ENCODE results near the gene RNF121. TPM values are rescaled to one million over a fixed set of nuclear protein-coding genes. Genes with fewer than 3 reads are reported as not detected.
A peak's percentile ranks its signal among the peaks of the same experiment; 100 is the strongest.
"Not testable (repeated sequence)": the region's sequence is repeated elsewhere in the genome, so short reads cannot be mapped to it uniquely, and the experiment has no call there.

Gene RNF121
- total RNA-seq, 1 experiment from 2014 or later: 56.9 TPM

- H3K56ac ChIP-seq (ENCODE audit: insufficient read length, low read depth, low read length); H3K18ac ChIP-seq (ENCODE audit: insufficient read length, low read depth, low read length); H2BK5ac ChIP-seq (ENCODE audit: insufficient read length, low read length); H4K5ac ChIP-seq (ENCODE audit: insufficient read length, low read depth, low read length); H2AK5ac ChIP-seq (ENCODE audit: insufficient read length, low read length); H3K4me2 ChIP-seq (ENCODE audit: insufficient read depth, insufficient read length, low read length); H3K9ac ChIP-seq (ENCODE audit: extremely low read depth, insufficient read length, low read length); H3K9me3 Mint-ChIP-seq; H3T11ph ChIP-seq (ENCODE audit: low read length); H4K20me1 ChIP-seq (ENCODE audit: control insufficient read depth, insufficient read depth, insufficient read length); H3K4ac ChIP-seq (ENCODE audit: low read depth, low read length); H3K14ac ChIP-seq (ENCODE audit: insufficient read depth, low read length); H3K79me1 ChIP-seq (ENCODE audit: insufficient read depth, low read depth, low read length, poor library complexity, severe bottlenecking); H4K8ac ChIP-seq (replicated peaks; ENCODE audit: insufficient read length, low read depth, low read length); DNase-seq; H3K23ac ChIP-seq (ENCODE audit: insufficient read length, low read depth, low read length); H3K4me1 ChIP-seq (ENCODE audit: insufficient read depth, low read length); H3K27me3 ChIP-seq (ENCODE audit: insufficient read depth, low read length); H3K27ac ChIP-seq (ENCODE audit: insufficient read length, low read depth, low read length); H2BK120ac ChIP-seq (ENCODE audit: low read depth, low read length, poor library complexity, severe bottlenecking); H2BK15ac ChIP-seq (ENCODE audit: low read depth, low read length); H2BK20ac ChIP-seq (ENCODE audit: low read depth, low read length, poor library complexity, severe bottlenecking); H4K91ac ChIP-seq (ENCODE audit: insufficient read length, low read depth, low read length); H3K23me2 ChIP-seq (ENCODE audit: insufficient read length, low read depth, low read length, poor library complexity, severe bottlenecking); H3K27me3 Mint-ChIP-seq (ENCODE audit: low read depth); H3K4me3 Mint-ChIP-seq; H3K9me3 ChIP-seq (ENCODE audit: control insufficient read depth, low read depth, low read length); H2BK12ac ChIP-seq (ENCODE audit: insufficient read length, low read depth, low read length); H2AFZ ChIP-seq (ENCODE audit: low read length); H3K79me2 ChIP-seq (ENCODE audit: insufficient read depth, low read length); H3K4me1 Mint-ChIP-seq: not testable (repeated sequence)
- H3K36me3 Mint-ChIP-seq (ENCODE audit: insufficient read depth in 1 of 3, low read depth in 3 of 3): peaks cover 9 to 53% (median 46%) of the 10 kb centered on the region in 3 experiments; a peak in 6 of 7 replicates
- H3K27ac Mint-ChIP-seq: peak overlapping the region in 1 of 3 experiments; percentile 58; a peak in 1 of 7 replicates
- 0 out of 3 replicates have a peak, but pooled peaks have one; percentile 2 for TF ChIP-seq CTCF (conservative IDR thresholded peaks at IDR 0.05)
- WGBS (ENCODE audit: extremely low coverage, insufficient read length, low lambda C conversion rate): no CpG with 5 or more reads among the region's 10 CpGs
Observed at GRCh38 chr11:71911986-71912340, 16.9 kb upstream of the RNF121 start.

All from H9 (cell line).